B cell (primary cell): ENCODE measurements around the gene TATDN3. TPM values are rescaled to one million over a fixed set of nuclear protein-coding genes. Genes with fewer than 3 reads are reported as not detected.

ENCODE experiments used
- ATAC-seq: fragments of 200-7000 bp; cut with Tn5 transposase; one replicate; pipeline ENCODE4 v1.10.0; 2021; ENCODE audit warnings: low read depth, mild to moderate bottlenecking, moderate number of reproducible peaks, moderate library complexity
- CTCF ChIA-PET: fragments of 350-600 bp; sonication (Branson Sonifier 250); formaldehyde crosslinking; loops from one replicate; lab custom pipeline; 2021; ENCODE audit warnings: antibody characterized with exemption, inconsistent platforms; lab: Charles Lee
- POLR2A ChIA-PET: fragments of 350-600 bp; sonication (Branson Sonifier 250); formaldehyde crosslinking; loops from one replicate; lab custom pipeline; 2021; ENCODE audit warnings: antibody characterized with exemption; lab: Charles Lee
- DNase-seq: peaks from one replicate; pipeline ENCODE4 v3.0.0; 2013
- H2AFZ ChIP-seq: 2 replicates; pipeline ENCODE4 v1.6.1; 2012; ENCODE audit warnings: mild to moderate bottlenecking, low read depth, low read length; ENCODE audit not compliant: insufficient read depth, poor library complexity, severe bottlenecking
- H3K27ac ChIP-seq, 2 donors: 1 replicate in 1 of 2; 2 replicates in 1 of 2; pipeline ENCODE4 v1.5.1; 2012 to 2013; ENCODE audit warnings: low read length in 2 of 2, mild to moderate bottlenecking in 2 of 2, moderate library complexity in 1 of 2
- H3K27me3 ChIP-seq, 4 experiments: fragments of 200-600 bp in 1 of 4; sonication (generic) in 1 of 4; replicated peaks in 1 of 4; 1 replicate in 2 of 4; 2 replicates in 2 of 4; pipeline versions ENCODE4 v1.6.1 to v1.7.0; 2013 to 2016; ENCODE audit warnings: low read length in 3 of 4, mild to moderate bottlenecking in 2 of 4, mixed read lengths in 1 of 4, moderate library complexity in 1 of 4; ENCODE audit not compliant: insufficient read depth in 4 of 4, control insufficient read depth in 3 of 4; ENCODE audit errors: control extremely low read depth in 1 of 4
- H3K36me3 ChIP-seq, 2 experiments: replicated peaks in 1 of 2; 1 replicate in 1 of 2; 2 replicates in 1 of 2; pipeline versions ENCODE4 v1.6.1 to v1.7.1; 2013; ENCODE audit warnings: low read length in 1 of 2; ENCODE audit not compliant: insufficient read depth in 2 of 2, control insufficient read depth in 1 of 2; ENCODE audit errors: control extremely low read depth in 1 of 2, extremely low read depth in 1 of 2
- H3K4me1 ChIP-seq, 2 donors: fragments of 200-600 bp in 1 of 2; sonication (generic) in 1 of 2; 1 replicate in 1 of 2; 2 replicates in 1 of 2; pipeline versions ENCODE4 v1.5.1 to v1.6.1; 2013 to 2017; ENCODE audit warnings: low read length in 2 of 2; ENCODE audit not compliant: control insufficient read depth in 2 of 2, insufficient read depth in 2 of 2
- H3K4me2 ChIP-seq: replicated peaks from 2 replicates; pipeline ENCODE3; 2012; ENCODE audit warnings: mild to moderate bottlenecking, low read depth, low read length; ENCODE audit not compliant: poor library complexity, severe bottlenecking
- H3K4me3 ChIP-seq, 5 experiments: fragments of 200-600 bp in 1 of 5; sonication (generic) in 1 of 5; 1 replicate in 3 of 5; 2 replicates in 2 of 5; pipeline versions ENCODE4 v1.5.1 to v1.7.0; 2011 to 2016; ENCODE audit warnings: low read length in 4 of 5, mild to moderate bottlenecking in 4 of 5, low read depth in 2 of 5, control low read depth in 1 of 5, moderate library complexity in 1 of 5; ENCODE audit not compliant: insufficient read depth in 1 of 5; ENCODE audit errors: control extremely low read depth in 1 of 5, extremely low read depth in 1 of 5
- H3K79me2 ChIP-seq: fragments of 200-600 bp; sonication (generic); one replicate; pipeline ENCODE4 v1.6.0; 2016; ENCODE audit warnings: low read length; ENCODE audit not compliant: control insufficient read depth, insufficient read depth
- H3K9ac ChIP-seq: fragments of 200-600 bp; sonication (generic); 2 replicates; pipeline ENCODE4 v1.6.1; 2017; ENCODE audit warnings: mild to moderate bottlenecking, low read length, moderate library complexity
- H3K9me3 ChIP-seq, 3 donors: one replicate each; pipeline versions ENCODE4 v1.6.1 to v1.7.1; 2013; ENCODE audit warnings: low read length in 2 of 3; ENCODE audit not compliant: control insufficient read depth in 2 of 3, insufficient read depth in 1 of 3; ENCODE audit errors: control extremely low read depth in 1 of 3
- H4K20me1 ChIP-seq: 2 replicates; pipeline ENCODE4 v1.6.0; 2012; ENCODE audit warnings: mild to moderate bottlenecking, low read length; ENCODE audit not compliant: insufficient read depth, control insufficient read depth, poor library complexity, severe bottlenecking
- H3K27ac Mint-ChIP-seq: one replicate; pipeline ENCODE4 v1.8.0; 2021; ENCODE audit warnings: mixed read lengths
- H3K27me3 Mint-ChIP-seq: one replicate; pipeline ENCODE4 v1.8.0; 2021; ENCODE audit warnings: mixed read lengths
- H3K4me1 Mint-ChIP-seq: one replicate; pipeline ENCODE4 v1.8.0; 2021; ENCODE audit warnings: mixed read lengths
- H3K4me3 Mint-ChIP-seq: one replicate; pipeline ENCODE4 v1.8.0; 2021; ENCODE audit warnings: mixed read lengths
- H3K9me3 Mint-ChIP-seq: one replicate; pipeline ENCODE4 v1.8.0; 2022; ENCODE audit warnings: mixed read lengths; ENCODE audit not compliant: insufficient read depth
- EZH2 ChIP-seq: IDR thresholded peaks from 2 replicates; pipeline ENCODE4 v1.6.1; 2012; ENCODE audit warnings: borderline replicate concordance, low read depth, mild to moderate bottlenecking, moderate library complexity, low read length; ENCODE audit not compliant: insufficient read depth, poor library complexity, severe bottlenecking
- WGBS: methylation state at CpG from one replicate; pipeline ENCODE4 v1.1.5; 2013; ENCODE audit warnings: missing lambda C conversion rate; ENCODE audit not compliant: insufficient coverage; 5-methylcytosine and 5-hydroxymethylcytosine counted together
- intact Hi-C: fragments of 100-400 bp; cut with micrococcal nuclease; formaldehyde crosslinking; loops from one replicate; pipeline ENCODE4 v1.10.0; 2022
- polyA plus RNA-seq: library from polyadenylated mRNA; depleted of rRNA; stranded (reverse); fragments of >200 nt; gene quantifications from 2 replicates; pipeline ENCODE4 v1.2.3, GENCODE V29; 2012
- total RNA-seq, 2 donors: library from RNA; stranded (reverse); fragments of 120-200 nt in 1 of 2; gene quantifications; 1 replicate in 1 of 2; 2 replicates in 1 of 2; pipeline versions ENCODE4 v1.2.3 to v1.2.4, GENCODE V29; 2013 to 2022
- TF ChIP-seq, protein P1 (sequence below): fragments of 200-600 bp; IDR thresholded peaks from one replicate; pipeline ENCODE4 v1.8.0; 2022; ENCODE audit warnings: antibody characterized with exemption, mild to moderate bottlenecking

TATDN3 gene
- total and polyA plus RNA-seq, 2 donors (not counting 1 experiment from before 2014, with no cell fraction given) = 17.6 to 28.6 TPM

GRCh38 chr1:212754680-212755079 is 37.0 kb upstream of the TATDN3 start:
- H2AFZ ChIP-seq = no peak overlapping the region
- no peaks in the 10 kb centered on the region for H3K9me3 Mint-ChIP-seq
- peaks cover 34 to 38% of the 10 kb centered on the region in 2 donors for H3K4me1 ChIP-seq
- no peaks in the 10 kb centered on the region for H3K27me3 ChIP-seq
- H3K27ac Mint-ChIP-seq = peak overlapping the region; percentile 73
- peak overlapping the region; percentile 52 for H3K4me2 ChIP-seq
- TF ChIP-seq, protein P1, sequence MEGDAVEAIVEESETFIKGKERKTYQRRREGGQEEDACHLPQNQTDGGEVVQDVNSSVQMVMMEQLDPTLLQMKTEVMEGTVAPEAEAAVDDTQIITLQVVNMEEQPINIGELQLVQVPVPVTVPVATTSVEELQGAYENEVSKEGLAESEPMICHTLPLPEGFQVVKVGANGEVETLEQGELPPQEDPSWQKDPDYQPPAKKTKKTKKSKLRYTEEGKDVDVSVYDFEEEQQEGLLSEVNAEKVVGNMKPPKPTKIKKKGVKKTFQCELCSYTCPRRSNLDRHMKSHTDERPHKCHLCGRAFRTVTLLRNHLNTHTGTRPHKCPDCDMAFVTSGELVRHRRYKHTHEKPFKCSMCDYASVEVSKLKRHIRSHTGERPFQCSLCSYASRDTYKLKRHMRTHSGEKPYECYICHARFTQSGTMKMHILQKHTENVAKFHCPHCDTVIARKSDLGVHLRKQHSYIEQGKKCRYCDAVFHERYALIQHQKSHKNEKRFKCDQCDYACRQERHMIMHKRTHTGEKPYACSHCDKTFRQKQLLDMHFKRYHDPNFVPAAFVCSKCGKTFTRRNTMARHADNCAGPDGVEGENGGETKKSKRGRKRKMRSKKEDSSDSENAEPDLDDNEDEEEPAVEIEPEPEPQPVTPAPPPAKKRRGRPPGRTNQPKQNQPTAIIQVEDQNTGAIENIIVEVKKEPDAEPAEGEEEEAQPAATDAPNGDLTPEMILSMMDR = no peak
- no peak for TF ChIP-seq EZH2
- H3K4me1 Mint-ChIP-seq = peaks cover 34% of the 10 kb centered on the region
- H3K4me3 ChIP-seq = no peak overlapping the region
- H3K79me2 ChIP-seq = peaks cover 31% of the 10 kb centered on the region
- POLR2A ChIA-PET = no interaction called here
- intact Hi-C loops = loop anchor here (5.0 kb wide), 1 partner anchor 38 kb away; the partner anchor contains the start of genes NSL1 and TATDN3
- ATAC-seq = no peak
- CTCF ChIA-PET = interaction anchor here (1.2 to 1.6 kb wide), 2 partner anchors 53 to 89 kb away, joined by 3 to 4 read pairs; no protein-coding TSS in a partner anchor
- no peaks in the 10 kb centered on the region for H3K36me3 ChIP-seq
- H3K9me3 ChIP-seq = no peaks in the 10 kb centered on the region
- no peak overlapping the region for H3K4me3 Mint-ChIP-seq
- peak overlapping the region; percentile 45 to 77 for H3K27ac ChIP-seq
- peaks cover 17% of the 10 kb centered on the region for H4K20me1 ChIP-seq
- DNase-seq = no peak
- H3K27me3 Mint-ChIP-seq = no peaks in the 10 kb centered on the region
- 17% methylated on average over 1 of the region's 1 CpG for WGBS
- H3K9ac ChIP-seq = no peak overlapping the region

DNA sequence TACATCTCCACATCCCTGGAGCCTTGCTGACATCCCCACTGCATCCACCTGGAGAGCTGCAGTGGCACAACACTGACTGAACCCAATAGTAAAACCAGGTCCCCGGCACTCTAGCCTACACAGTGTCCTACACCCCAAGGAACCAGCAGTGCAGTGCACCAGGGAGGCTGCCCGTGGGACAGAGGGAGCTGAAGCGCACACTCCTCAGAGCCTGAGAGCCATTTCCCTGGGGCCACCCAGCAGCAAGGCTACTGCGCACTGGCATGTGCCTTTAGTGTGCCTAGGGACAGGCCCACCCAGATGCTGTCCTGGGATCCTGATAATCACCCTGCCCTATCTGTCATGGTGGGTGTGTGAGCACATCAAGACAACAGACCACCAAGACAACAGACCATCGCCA is 32.0 kb upstream of the TATDN3 start:
- H3K36me3 ChIP-seq = peaks cover 5 to 8% of the 10 kb centered on the region in 2 experiments

More for the DNA sequence above, 32.0 kb upstream of the TATDN3 start:
- no peaks in the 10 kb centered on the region for H3K9me3 Mint-ChIP-seq
- TF ChIP-seq, protein P1 = no peak
- no peak for TF ChIP-seq EZH2
- Histone ChIP-seq H3K4me2 (no peak overlapping the region), H4K20me1 (peaks cover 39% of the 10 kb centered on the region), H3K27me3 (no peaks in the 10 kb centered on the region), H3K27ac (no peak overlapping the region), H2AFZ (no peak overlapping the region), H3K4me1 (peaks cover 2 to 4% of the 10 kb centered on the region in 2 donors), H3K4me3 (no peak overlapping the region), H3K9ac (no peak overlapping the region), H3K79me2 (peaks cover 72% of the 10 kb centered on the region), H3K9me3 (peaks cover 0 to 6% (median 0%) of the 10 kb centered on the region in 3 donors)
- no peak for DNase-seq
- H3K4me3 Mint-ChIP-seq = no peak overlapping the region
- WGBS = 100% methylated on average over 5 of the region's 5 CpGs
- intact Hi-C loops = no loop called here
- POLR2A ChIA-PET = no interaction called here
- ATAC-seq = no peak
- CTCF ChIA-PET = interaction anchor here (0.8 to 1.6 kb wide), 3 partner anchors 21 to 302 kb away, joined by 3 to 4 read pairs (median 3); no protein-coding TSS in a partner anchor
- H3K4me1 Mint-ChIP-seq = peaks cover 3% of the 10 kb centered on the region
- H3K27ac Mint-ChIP-seq = no peak overlapping the region
- H3K27me3 Mint-ChIP-seq = no peaks in the 10 kb centered on the region
